ENCODE measurements around the gene SUPT5H.

Gene SUPT5H

GRCh38 chr19:39520541-39521484, 75.4 kb downstream of the SUPT5H start:
- no peak for TF ChIP-seq CTCF (IDR thresholded peaks at IDR 0.05; ENCODE audit: low read depth, low read length)
- no peak for DNase-seq (ENCODE audit: extremely low read depth, low read depth)

GRCh38 chr19:39524495-39524894, 79.1 kb downstream of the SUPT5H start:
- DNase-seq (ENCODE audit: extremely low read depth, low read depth) = no peak
- TF ChIP-seq CTCF (IDR thresholded peaks at IDR 0.05; ENCODE audit: low read depth, low read length) = no peak

- DNase-seq (ENCODE audit: extremely low read depth, low read depth) = no peak
- no peak for TF ChIP-seq CTCF (IDR thresholded peaks at IDR 0.05; ENCODE audit: low read depth, low read length)
Observed at GRCh38 chr19:39525205-39525604, 79.8 kb downstream of the SUPT5H start.
